DOHH2 (cell line): Measurements from ENCODE around the gene DRG2.
A peak's percentile ranks its signal among the peaks of the same experiment; 100 is the strongest.

ENCODE experiments used
- H3F3A ChIP-seq: fragments of 200-600 bp; sonication (generic), shearing (Covaris generic); 2 replicates; pipeline ENCODE4 v1.6.0; 2016; ENCODE audit warnings: antibody characterized with exemption, mild to moderate bottlenecking; ENCODE audit not compliant: control insufficient read depth, insufficient read depth
- H3K27ac ChIP-seq: fragments of 200-600 bp; sonication (generic); 2 replicates; pipeline ENCODE4 v1.5.1; 2014; ENCODE audit warnings: low read depth, mild to moderate bottlenecking, low read length, moderate library complexity
- H3K27me3 ChIP-seq: fragments of 200-600 bp; sonication (generic); 2 replicates; pipeline ENCODE4 v1.6.1; 2014; ENCODE audit warnings: mild to moderate bottlenecking, low read length, mixed read lengths; ENCODE audit not compliant: control insufficient read depth
- H3K36me3 ChIP-seq: fragments of 200-600 bp; sonication (generic); 2 replicates; pipeline ENCODE4 v1.6.1; 2014; ENCODE audit warnings: mild to moderate bottlenecking, low read length, moderate library complexity, mixed read lengths; ENCODE audit not compliant: control insufficient read depth
- H3K4me1 ChIP-seq: fragments of 200-600 bp; sonication (generic); 2 replicates; pipeline ENCODE4 v1.6.1; 2014; ENCODE audit warnings: mild to moderate bottlenecking, low read length, mixed read lengths; ENCODE audit not compliant: control insufficient read depth
- H3K4me2 ChIP-seq: fragments of 200-600 bp; sonication (generic); 2 replicates; pipeline ENCODE4 v1.6.0; 2014; ENCODE audit warnings: mild to moderate bottlenecking, low read length, moderate library complexity
- H3K4me3 ChIP-seq: fragments of 200-600 bp; sonication (generic); 2 replicates; pipeline ENCODE4 v1.5.1; 2014; ENCODE audit warnings: mild to moderate bottlenecking, low read length, mixed read lengths
- H3K79me2 ChIP-seq: fragments of 200-600 bp; sonication (generic); 2 replicates; pipeline ENCODE4 v1.6.1; 2014; ENCODE audit warnings: mild to moderate bottlenecking, low read length, mixed read lengths; ENCODE audit not compliant: control insufficient read depth
- H3K9me2 ChIP-seq: fragments of 200-600 bp; sonication (generic); replicated peaks from 2 replicates; pipeline ENCODE4 v1.6.1; 2014; ENCODE audit warnings: mild to moderate bottlenecking, low read length, mixed read lengths; ENCODE audit not compliant: control insufficient read depth
- H3K9me3 ChIP-seq: fragments of 200-600 bp; sonication (generic); 2 replicates; pipeline ENCODE4 v1.6.1; 2014; ENCODE audit warnings: antibody characterized with exemption, low read length, mixed read lengths; ENCODE audit not compliant: control insufficient read depth, insufficient read depth
- H4K20me1 ChIP-seq: fragments of 200-600 bp; sonication (generic); 2 replicates; pipeline ENCODE4 v1.6.0; 2014; ENCODE audit warnings: low read depth, mild to moderate bottlenecking, antibody characterized with exemption, low read length, moderate library complexity; ENCODE audit not compliant: control insufficient read depth, insufficient read depth
- CTCF ChIP-seq: fragments of 200-600 bp; sonication (generic); IDR thresholded peaks from one replicate; pipeline ENCODE4 v1.5.1; 2014; ENCODE audit warnings: antibody characterized with exemption, mild to moderate bottlenecking, low read depth, low read length; ENCODE audit not compliant: poor library complexity, severe bottlenecking
- EZH2phosphoT487 ChIP-seq: fragments of 200-600 bp; sonication (generic); IDR thresholded peaks from 2 replicates; pipeline ENCODE4 v1.6.1; 2017; ENCODE audit warnings: borderline replicate concordance, mild to moderate bottlenecking, antibody characterized with exemption, low read length, moderate library complexity, mixed read lengths

The DRG2 gene

DNA sequence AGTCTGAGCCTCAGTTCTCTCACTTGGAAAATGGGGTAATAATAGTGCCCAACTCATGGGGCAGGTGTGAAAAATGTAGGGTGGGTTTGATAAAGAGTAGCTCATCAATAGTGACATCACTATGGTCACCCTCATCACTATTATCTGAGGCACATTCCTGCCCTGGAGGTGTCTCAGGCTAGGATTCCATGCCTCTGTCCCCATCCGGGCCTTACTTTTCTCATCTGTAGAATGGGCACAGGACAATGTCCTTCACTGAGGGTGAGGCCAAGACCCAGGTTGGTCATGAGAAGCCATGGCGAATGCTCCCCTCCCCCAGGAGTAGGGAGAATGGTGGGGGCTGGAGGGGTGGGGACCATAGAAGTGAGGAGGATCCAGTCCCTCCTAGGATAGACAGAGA, 51.3 kb downstream of the DRG2 start:
- Histone ChIP-seq H3K9me2 (no peaks in the 10 kb centered on the region), H3K27ac (no peak overlapping the region), H3K4me1 (no peaks in the 10 kb centered on the region), H3F3A (no peaks in the 10 kb centered on the region), H3K4me3 (no peak overlapping the region), H3K4me2 (no peak overlapping the region), H3K27me3 (no peaks in the 10 kb centered on the region), H3K36me3 (no peaks in the 10 kb centered on the region), H3K79me2 (no peaks in the 10 kb centered on the region), H4K20me1 (no peaks in the 10 kb centered on the region), H3K9me3 (no peaks in the 10 kb centered on the region)
- TF ChIP-seq CTCF, result no peak
- TF ChIP-seq EZH2phosphoT487, result no peak

DNA sequence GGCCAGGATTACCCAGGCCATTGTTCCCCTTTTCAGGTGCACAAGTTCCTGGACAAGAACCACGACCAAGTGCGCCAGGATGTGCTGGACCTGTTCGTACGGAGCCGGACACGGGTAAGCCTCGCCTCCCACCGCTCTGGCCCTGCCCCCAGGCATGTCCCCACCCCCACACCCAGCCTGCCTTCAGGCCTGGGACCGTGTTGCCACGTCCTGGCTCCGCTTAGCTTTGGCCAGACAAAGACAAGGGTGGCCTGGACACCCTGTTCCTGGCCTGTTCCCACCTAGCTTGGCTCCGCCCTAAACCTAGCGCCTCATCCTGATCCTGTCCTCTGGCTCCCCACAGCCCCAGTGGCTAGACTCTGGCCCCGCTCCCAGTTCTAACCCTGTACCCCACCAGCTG, 51.8 kb downstream of the DRG2 start:
- Histone ChIP-seq H3K27me3 (no peaks in the 10 kb centered on the region), H4K20me1 (no peaks in the 10 kb centered on the region), H3K4me3 (no peak overlapping the region), H3K27ac (no peak overlapping the region), H3K36me3 (no peaks in the 10 kb centered on the region), H3K9me3 (no peaks in the 10 kb centered on the region), H3K4me1 (no peaks in the 10 kb centered on the region), H3K9me2 (no peaks in the 10 kb centered on the region), H3K4me2 (no peak overlapping the region), H3K79me2 (no peaks in the 10 kb centered on the region), H3F3A (no peaks in the 10 kb centered on the region)
- no peak for TF ChIP-seq CTCF
- TF ChIP-seq EZH2phosphoT487, result no peak

- TF ChIP-seq EZH2phosphoT487 (no peak), CTCF (peak; percentile 47)
- Histone ChIP-seq H3K4me2 (no peak overlapping the region), H3K9me2 (no peaks in the 10 kb centered on the region), H3K79me2 (no peaks in the 10 kb centered on the region), H4K20me1 (no peaks in the 10 kb centered on the region), H3F3A (no peaks in the 10 kb centered on the region), H3K9me3 (no peaks in the 10 kb centered on the region), H3K27me3 (no peaks in the 10 kb centered on the region), H3K27ac (no peak overlapping the region), H3K36me3 (no peaks in the 10 kb centered on the region), H3K4me1 (no peaks in the 10 kb centered on the region), H3K4me3 (no peak overlapping the region)
These were observed 52.2 kb downstream of the DRG2 start for GRCh38 chr17:18139949-18140348.

GRCh38 chr17:18140648-18141047, 52.9 kb downstream of the DRG2 start:
- H3K4me3 ChIP-seq, result no peak overlapping the region
- no peak for TF ChIP-seq EZH2phosphoT487
- TF ChIP-seq CTCF, result no peak
- no peaks in the 10 kb centered on the region for H3K36me3 ChIP-seq
- no peaks in the 10 kb centered on the region for H3K9me2 ChIP-seq
- no peaks in the 10 kb centered on the region for H3K79me2 ChIP-seq
- H3K27ac ChIP-seq, result no peak overlapping the region
- no peak overlapping the region for H3K4me2 ChIP-seq
- no peaks in the 10 kb centered on the region for H3K9me3 ChIP-seq
- no peaks in the 10 kb centered on the region for H3F3A ChIP-seq
- no peaks in the 10 kb centered on the region for H4K20me1 ChIP-seq
- H3K27me3 ChIP-seq, result no peaks in the 10 kb centered on the region
- H3K4me1 ChIP-seq, result no peaks in the 10 kb centered on the region
